22Rv1 (cell line): Measurements from ENCODE around the gene RAET1E.

Source experiments
- H3K27ac ChIP-seq: fragments of 450-650 bp; 2 replicates; pipeline ENCODE4 v1.5.1; 2017
- CTCF ChIP-seq: fragments of 450-650 bp; IDR thresholded peaks from 2 replicates; pipeline ENCODE4 v1.5.1; 2017; ENCODE audit warnings: mild to moderate bottlenecking
- ZFX ChIP-seq: fragments of 450-650 bp; IDR thresholded peaks from 2 replicates; pipeline ENCODE4 v1.6.1; 2017; ENCODE audit warnings: antibody characterized with exemption, borderline replicate concordance

The RAET1E gene

GRCh38 chr6:149881860-149882259 is 16.1 kb downstream of the RAET1E start:
- no peak overlapping the region for H3K27ac ChIP-seq
- no peak for TF ChIP-seq CTCF
- TF ChIP-seq ZFX, result no peak

GRCh38 chr6:149881066-149881766 is 16.7 kb downstream of the RAET1E start:
- H3K27ac ChIP-seq, result no peak overlapping the region
- TF ChIP-seq CTCF, result no peak
- no peak for TF ChIP-seq ZFX

- no peak overlapping the region for H3K27ac ChIP-seq
- TF ChIP-seq ZFX, result no peak
- no peak for TF ChIP-seq CTCF
These were observed 20.3 kb downstream of the RAET1E start for GRCh38 chr6:149877659-149878058.

- TF ChIP-seq ZFX, result no peak
- no peak for TF ChIP-seq CTCF
These were observed 21.5 kb downstream of the RAET1E start for GRCh38 chr6:149876241-149876933.

GRCh38 chr6:149872233-149872632 is 25.7 kb downstream of the RAET1E start:
- no peak overlapping the region for H3K27ac ChIP-seq
- TF ChIP-seq ZFX (no peak), CTCF (no peak)

More at GRCh38 chr6:149876241-149876933, 21.5 kb downstream of the RAET1E start:
- H3K27ac ChIP-seq, result no peak overlapping the region

- TF ChIP-seq CTCF, result no peak
- TF ChIP-seq ZFX, result no peak
- H3K27ac ChIP-seq, result no peak overlapping the region
These were observed 26.7 kb downstream of the RAET1E start for GRCh38 chr6:149871182-149871581.

- H3K27ac ChIP-seq, result no peak overlapping the region
- no peak for TF ChIP-seq ZFX
- TF ChIP-seq CTCF, result no peak
These were observed 28.5 kb downstream of the RAET1E start for GRCh38 chr6:149869275-149869892.
